ENCODE data around the gene ITGB1BP1.

ITGB1BP1 gene

DNA sequence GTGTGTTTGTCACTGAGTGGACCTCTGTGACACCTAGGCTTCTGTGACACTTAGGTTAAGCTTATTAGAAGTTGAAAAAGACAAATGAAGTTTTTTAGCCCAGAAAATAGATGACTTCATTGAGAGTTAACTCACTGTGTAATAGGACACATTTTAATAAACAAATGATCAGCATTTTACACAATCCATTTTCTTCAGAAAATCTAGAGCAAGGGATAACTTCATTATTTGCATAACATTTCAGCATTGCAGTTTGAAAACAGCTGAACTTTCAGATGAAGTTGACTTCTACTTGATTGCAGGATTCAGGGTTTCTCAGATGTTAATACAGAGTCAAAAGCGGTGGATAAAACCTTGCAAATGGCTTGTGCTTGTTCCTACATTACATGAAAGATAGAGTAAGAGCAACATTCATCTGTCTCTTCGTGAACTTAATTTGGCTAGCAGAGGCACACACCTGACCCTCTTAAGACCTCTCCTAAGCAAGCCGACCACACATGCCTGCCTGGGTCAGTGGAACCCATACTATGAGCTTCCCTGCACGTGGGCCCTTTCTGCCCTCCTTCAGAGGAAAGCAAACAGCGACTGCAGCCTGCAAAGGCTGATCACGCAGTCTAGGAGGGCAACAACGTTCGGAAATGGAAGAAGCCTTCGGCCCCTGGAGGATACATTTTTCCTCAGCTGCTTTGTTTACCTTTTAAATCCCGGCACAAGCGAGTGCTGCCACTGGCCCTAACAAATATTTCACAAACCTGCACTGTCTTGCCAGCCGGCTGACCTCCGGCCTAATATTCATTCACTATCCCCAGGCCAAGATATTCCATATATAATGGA lies 16.6 kb downstream of the ITGB1BP1 start:
- TF ChIP-seq, protein P1, sequence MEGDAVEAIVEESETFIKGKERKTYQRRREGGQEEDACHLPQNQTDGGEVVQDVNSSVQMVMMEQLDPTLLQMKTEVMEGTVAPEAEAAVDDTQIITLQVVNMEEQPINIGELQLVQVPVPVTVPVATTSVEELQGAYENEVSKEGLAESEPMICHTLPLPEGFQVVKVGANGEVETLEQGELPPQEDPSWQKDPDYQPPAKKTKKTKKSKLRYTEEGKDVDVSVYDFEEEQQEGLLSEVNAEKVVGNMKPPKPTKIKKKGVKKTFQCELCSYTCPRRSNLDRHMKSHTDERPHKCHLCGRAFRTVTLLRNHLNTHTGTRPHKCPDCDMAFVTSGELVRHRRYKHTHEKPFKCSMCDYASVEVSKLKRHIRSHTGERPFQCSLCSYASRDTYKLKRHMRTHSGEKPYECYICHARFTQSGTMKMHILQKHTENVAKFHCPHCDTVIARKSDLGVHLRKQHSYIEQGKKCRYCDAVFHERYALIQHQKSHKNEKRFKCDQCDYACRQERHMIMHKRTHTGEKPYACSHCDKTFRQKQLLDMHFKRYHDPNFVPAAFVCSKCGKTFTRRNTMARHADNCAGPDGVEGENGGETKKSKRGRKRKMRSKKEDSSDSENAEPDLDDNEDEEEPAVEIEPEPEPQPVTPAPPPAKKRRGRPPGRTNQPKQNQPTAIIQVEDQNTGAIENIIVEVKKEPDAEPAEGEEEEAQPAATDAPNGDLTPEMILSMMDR (conservative IDR thresholded peaks at IDR 0.05): no peak
- peak overlapping the region; percentile 69 for H3K27ac ChIP-seq

DNA sequence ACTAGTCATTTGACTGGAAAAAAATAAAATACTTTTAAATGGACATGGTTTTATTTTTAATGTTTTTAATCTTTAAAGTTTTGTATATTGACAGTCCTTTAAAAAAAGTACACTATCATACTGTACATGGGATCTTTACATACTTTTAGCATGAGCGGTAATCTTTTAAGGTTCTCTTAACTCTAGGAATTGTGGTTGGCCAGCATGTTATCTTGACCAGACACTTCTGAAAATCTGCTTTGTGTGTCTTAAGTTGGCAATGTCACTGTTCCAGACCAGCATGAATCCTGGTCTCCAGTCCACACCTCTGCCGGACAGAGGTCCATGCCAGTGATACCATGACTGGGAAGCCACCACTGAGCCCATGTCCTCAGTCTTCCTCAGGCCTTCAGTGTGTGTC lies 17.7 kb downstream of the ITGB1BP1 start:
- no peak overlapping the region for H3K27ac ChIP-seq
- TF ChIP-seq, protein P1 (conservative IDR thresholded peaks at IDR 0.05): no peak

DNA sequence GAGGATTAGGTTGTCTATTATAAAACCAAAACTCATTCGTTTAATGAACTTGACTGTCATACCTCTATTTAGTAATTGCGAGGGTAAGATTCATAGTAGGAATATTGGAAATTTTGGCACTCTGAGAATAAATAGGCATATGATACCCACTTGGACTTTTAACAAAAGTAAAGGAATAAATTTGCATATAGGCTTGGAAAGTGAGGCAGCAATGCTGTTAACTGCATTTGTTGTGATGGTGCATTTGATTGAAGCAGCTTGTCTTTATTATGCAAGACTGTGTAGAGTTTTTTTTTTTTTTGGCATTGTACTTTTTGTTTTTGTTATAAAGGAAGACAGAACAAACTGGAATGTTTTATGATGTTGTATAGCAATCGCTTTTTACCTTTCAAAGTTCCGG lies 18.9 kb downstream of the ITGB1BP1 start:
- no peak overlapping the region for H3K27ac ChIP-seq
- TF ChIP-seq, protein P1 (conservative IDR thresholded peaks at IDR 0.05): no peak

DNA sequence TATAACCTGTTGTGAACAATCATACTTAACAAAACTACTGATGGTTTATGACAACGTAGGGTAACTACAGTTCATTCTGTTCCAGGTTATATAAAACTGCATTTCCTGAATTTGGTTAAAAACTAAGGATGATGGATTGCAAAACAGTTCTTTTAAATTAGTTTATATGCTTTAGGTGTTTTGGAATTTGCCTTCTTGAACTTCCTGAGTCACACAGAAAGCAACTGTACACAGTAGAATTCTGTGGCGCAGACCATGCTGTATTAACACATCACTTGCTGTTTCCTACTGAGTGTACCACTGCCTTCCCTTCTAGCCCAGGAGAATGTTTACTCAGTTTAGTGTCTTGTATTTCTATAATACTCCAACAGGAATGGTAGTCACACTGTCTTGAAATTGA lies 19.4 kb downstream of the ITGB1BP1 start:
- TF ChIP-seq, protein P1 (conservative IDR thresholded peaks at IDR 0.05): no peak
- H3K27ac ChIP-seq: no peak overlapping the region

DNA sequence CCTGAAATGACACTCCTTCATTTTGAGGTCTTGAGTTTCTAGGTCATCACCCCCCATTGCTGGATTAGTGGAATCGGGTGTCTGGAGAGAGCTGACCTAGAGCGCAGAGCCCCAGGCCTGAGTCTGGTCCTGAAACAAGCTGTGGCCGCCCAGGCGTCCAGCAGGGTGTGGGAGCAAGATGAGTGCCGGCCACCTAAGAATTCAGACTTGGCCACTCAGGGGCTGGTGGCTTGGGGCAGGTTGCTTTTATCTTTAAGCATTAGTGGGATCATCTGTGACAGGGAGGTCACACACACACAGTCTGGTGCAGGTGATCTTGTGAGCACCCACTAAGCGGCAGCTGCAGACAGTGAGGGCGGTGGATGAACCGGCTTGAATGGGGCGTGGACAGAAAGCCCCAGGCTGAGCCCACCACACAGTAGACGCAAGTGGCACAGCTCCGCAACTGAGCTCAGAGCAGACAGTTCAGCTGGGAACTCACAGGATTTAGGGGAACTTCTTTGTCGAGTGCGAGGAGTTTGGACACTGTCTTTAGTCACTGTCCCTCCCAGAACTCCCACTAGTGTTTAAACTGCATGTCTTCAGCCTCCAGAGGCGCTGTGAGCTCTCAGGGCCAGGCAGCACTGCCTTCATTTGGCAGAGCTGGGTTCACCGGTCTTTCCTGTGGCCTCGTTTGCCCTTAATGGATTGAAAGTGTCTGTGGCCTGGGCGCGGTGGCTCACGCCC lies 21.5 kb downstream of the ITGB1BP1 start:
- no peak overlapping the region for H3K27ac ChIP-seq
- TF ChIP-seq, protein P1 (conservative IDR thresholded peaks at IDR 0.05): no peak

DNA sequence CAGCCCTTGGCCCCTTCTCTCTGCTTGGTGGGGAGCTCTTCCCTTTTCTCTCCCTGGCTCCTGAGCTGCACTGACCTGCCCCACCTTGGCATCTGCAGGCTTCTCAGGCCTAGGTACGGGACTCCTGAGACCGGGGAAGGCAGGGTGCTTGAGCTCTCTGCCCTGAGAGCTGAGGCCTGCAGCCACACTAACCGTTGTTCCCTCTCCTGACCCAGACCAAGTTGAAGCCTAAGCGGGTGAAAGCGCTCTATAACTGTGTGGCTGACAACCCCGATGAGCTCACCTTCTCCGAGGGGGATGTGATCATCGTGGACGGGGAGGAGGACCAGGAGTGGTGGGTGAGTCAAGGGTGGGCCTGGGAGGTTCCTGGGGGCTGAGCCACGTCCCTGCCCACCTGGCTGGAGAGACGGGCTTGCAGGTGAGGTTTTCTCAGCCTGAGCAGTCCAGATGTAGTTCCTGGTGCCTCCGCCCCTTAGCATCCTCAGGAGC lies 22.2 kb downstream of the ITGB1BP1 start:
- TF ChIP-seq, protein P1 (conservative IDR thresholded peaks at IDR 0.05): no peak
- no peak overlapping the region for H3K27ac ChIP-seq

DNA sequence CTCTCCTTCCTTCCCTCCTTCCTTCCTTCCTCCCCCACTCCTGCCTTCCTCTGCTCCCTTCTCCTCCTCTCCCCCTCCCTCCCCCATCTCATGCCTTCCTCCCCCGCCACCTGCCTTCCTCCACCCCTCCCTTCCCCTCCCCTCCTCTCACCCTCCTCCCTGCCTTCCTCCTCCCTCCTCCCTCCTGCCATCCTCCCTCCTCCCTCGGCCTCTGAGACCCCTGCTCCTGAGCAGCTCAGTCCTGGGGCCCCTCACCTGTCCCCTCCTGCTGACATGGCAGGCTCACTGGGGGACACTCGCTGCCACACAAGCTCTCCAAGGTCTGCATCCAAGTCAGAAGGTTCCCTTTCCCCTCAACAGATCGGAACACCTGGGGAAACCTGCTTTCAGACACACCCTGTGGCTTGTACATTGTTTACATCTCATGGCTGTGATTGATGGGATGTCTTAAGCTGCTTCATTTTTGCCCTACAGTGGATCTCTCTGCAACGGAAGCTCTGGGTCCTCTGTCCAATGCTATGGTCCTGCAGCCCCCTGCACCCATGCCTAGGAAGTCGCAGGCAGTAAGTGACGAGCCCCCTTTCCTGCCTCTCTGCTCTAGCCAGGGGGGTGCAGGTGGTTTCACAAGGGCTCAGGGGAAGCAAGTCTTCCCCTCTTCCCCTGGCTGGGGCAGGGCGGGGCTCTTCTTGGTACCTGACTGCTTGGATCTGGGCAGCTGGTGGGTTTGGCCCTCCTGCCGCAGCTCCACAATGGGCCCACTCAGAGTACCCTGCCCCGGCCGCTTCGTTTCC lies 22.9 kb downstream of the ITGB1BP1 start:
- TF ChIP-seq, protein P1 (conservative IDR thresholded peaks at IDR 0.05): no peak

More for the DNA sequence above, 22.9 kb downstream of the ITGB1BP1 start:
- H3K27ac ChIP-seq: no peak overlapping the region

All from VCaP (cell line).